GM19463 (cell line): ENCODE results near the gene RMRP.
"Not testable (repeated sequence)": the region's sequence is repeated elsewhere in the genome, so short reads cannot be mapped to it uniquely, and the experiment has no call there.

Source experiments
- ATAC-seq: cut with Tn5 transposase; IDR thresholded peaks from one replicate; pipeline ENCODE4 v1.9.1; 2021; ENCODE audit warnings: mild to moderate bottlenecking, moderate library complexity; ENCODE audit not compliant: unreplicated experiment

RMRP gene

DNA sequence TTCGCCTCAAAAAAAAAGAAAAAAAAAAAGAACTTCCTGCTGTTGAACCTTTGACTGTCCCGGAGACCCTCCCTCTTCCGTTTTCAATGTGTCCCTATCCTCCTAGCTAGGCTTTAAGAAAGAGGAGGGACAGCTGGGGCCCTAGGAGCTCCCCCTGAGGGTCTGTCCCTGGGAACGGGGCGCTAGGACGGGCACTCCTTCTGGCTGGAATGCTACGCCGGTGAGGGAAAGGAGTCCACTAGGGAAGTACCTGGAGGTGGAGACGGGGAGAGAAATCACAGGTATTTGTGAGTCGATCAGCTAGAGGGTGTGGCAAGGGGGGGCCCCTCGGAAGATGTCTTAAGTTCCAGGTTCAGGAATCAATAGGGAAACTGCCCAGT lies 11.7 kb downstream of the RMRP start:
- ATAC-seq = no peak

GRCh38 chr9:35645736-35646135 lies 12.1 kb downstream of the RMRP start:
- ATAC-seq = not testable (repeated sequence)

DNA sequence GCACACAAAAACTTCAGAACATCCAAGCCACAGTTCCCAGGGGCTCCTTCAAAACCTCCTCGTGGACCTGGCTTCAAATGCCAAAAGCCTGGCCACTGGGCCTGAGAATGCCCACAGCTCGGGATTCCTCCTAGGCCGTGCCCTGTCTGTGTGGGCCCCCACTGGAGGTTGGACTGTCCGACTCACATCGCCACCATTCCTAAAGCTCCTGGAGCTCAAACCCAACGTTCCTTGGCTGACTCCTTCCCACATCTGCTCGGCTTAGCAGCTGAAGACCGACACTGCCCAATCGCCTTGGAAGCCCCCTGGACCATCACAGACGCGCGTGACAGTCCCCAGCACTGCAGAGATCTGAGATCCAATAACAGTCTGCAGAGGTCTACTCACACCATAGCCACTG lies 14.8 kb downstream of the RMRP start:
- ATAC-seq = no peak

DNA sequence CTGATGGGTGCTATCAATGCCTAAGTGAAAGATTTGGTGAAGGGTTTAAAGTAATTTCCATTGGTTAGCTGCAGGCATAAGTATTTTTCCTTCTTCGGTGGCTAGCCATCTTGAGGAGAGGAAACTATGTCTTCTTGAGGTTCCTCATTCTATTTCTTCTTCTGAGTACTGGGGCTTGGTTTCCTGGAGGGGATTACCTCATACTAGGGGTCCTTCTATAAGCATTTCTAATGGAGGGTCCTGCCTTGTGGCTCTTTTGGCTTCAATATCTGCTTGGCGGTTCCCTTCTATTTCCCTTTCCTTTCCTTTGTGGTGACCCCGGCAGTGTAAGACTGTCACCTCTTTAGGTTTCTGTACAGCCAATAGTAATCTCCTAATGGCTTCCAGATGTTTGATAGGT lies 16.3 kb downstream of the RMRP start:
- ATAC-seq = not testable (repeated sequence)

DNA sequence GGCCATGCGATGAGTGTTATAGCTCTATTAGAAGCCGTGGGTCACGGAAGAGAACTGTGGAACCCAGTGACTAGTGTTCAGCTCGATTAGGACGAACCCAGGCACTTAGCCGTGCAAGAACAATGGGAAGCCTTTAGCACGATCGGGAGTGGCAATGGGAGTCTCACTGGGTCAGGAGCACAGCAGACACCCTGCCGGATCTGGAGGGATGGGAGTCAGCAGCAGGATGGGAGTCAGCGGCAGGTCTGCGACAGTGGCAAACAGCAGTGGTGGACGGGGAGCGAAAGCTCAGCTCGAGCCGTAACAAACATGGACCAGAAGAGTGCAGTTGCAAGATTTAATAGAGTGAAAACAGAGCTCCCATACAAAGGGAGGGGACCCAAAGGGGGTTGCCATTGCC lies 17.4 kb downstream of the RMRP start:
- not testable (repeated sequence) for ATAC-seq

- ATAC-seq = no peak
Measured at GRCh38 chr9:35639631-35640030, 18.2 kb downstream of the RMRP start.

GRCh38 chr9:35639225-35639624 lies 18.6 kb downstream of the RMRP start:
- not testable (repeated sequence) for ATAC-seq

- ATAC-seq = not testable (repeated sequence)
Measured at GRCh38 chr9:35638751-35639150, 19.1 kb downstream of the RMRP start.

- ATAC-seq = not testable (repeated sequence)
Measured at GRCh38 chr9:35637427-35637955, 20.3 kb downstream of the RMRP start.

DNA sequence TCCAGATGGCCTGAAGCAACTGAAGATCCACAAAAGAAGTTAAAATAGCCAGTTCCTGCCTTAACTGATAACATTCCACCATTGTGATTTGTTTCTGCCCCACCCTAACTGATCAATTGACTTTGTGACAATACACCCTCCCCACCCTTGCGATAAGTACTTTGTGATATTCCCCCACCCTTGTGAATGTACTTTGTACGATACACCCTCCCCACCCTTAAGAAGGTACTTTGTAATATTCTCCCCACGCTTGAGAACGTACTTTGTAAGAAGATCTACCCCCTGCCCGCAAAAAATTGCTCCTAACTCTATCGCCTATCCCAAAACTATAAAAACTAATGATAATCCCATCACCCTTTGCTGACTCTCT lies 21.0 kb downstream of the RMRP start:
- not testable (repeated sequence) for ATAC-seq

GRCh38 chr9:35636135-35636876 lies 21.5 kb downstream of the RMRP start:
- no peak for ATAC-seq

GRCh38 chr9:35635730-35636129 lies 22.1 kb downstream of the RMRP start:
- no peak for ATAC-seq

- no peak for ATAC-seq
Measured at GRCh38 chr9:35629597-35629996, 28.2 kb downstream of the RMRP start.

GRCh38 chr9:35628389-35628991 lies 29.3 kb downstream of the RMRP start:
- ATAC-seq = no peak

GRCh38 chr9:35627575-35627974 lies 30.2 kb downstream of the RMRP start:
- ATAC-seq = no peak

- ATAC-seq = peak; percentile 67
Measured at GRCh38 chr9:35619800-35620158, 38.0 kb downstream of the RMRP start.

- ATAC-seq = peak; percentile 47
Measured at GRCh38 chr9:35618854-35619799, 38.7 kb downstream of the RMRP start.

GRCh38 chr9:35618325-35618727 lies 39.5 kb downstream of the RMRP start, which contains the start of gene CD72:
Gene CD72 (minus strand): TSS chr9:35618413. CDS start chr9:35618303, 110 bp downstream.
- no peak for ATAC-seq

GRCh38 chr9:35617548-35617947 lies 40.3 kb downstream of the RMRP start:
- no peak for ATAC-seq

GRCh38 chr9:35616681-35617459 lies 40.9 kb downstream of the RMRP start:
- peak; percentile 35 for ATAC-seq
